Measurements from ENCODE around the gene DPP3. TPM values are rescaled to one million over a fixed set of nuclear protein-coding genes. Genes with fewer than 3 reads are reported as not detected.
A peak's percentile ranks its signal among the peaks of the same experiment; 100 is the strongest.
"Not testable (repeated sequence)": the region's sequence is repeated elsewhere in the genome, so short reads cannot be mapped to it uniquely, and the experiment has no call there.

The DPP3 gene
- total RNA-seq, 2 experiments from 2014 or later = 87.1 to 91.9 TPM

DNA sequence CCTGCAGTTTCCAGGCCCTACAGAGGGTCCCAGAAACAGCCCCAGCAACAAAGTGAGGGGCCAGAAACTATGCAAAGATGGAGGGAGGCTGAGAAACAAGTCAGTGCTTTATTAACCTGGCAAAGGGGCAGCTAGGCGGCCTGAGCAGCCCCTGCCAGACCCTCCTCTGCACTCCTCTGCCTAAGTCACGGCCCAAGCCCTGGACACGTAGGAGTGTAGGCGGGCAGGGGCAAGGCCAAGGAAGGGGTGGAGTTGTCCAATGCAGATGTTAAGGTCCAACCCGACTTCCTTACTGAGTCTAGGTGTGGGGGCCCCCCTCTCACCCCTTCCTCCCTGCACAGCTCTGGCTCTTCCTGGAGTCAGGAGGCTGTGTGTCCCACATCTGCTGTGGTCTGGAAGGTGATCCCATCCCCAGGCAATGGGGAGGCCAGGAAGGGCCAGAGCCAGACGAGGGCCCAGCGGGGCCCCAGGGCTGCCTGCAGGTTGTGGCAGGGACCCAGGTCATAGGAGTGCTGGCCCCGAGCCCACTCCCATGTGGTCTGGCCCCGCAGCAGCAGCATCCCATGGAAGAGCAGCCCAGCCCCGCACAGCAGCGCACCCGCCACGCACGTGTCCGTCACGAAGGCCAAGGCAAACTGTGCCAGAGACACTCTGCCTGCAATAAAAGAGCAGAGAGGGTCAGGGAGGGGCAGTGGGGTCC lies 59.1 kb downstream of the DPP3 start:
- H3K36me3 Mint-ChIP-seq (ENCODE audit: low read depth) = peaks cover 8% of the 10 kb centered on the region
- ATAC-seq = no peak
- no peak overlapping the region for H3K4me3 Mint-ChIP-seq
- ChIA-PET CTCF (interaction anchor here (0.8 kb wide), 1 partner anchor 122 kb away, joined by 3 read pairs; no protein-coding TSS in a partner anchor), POLR2A (no interaction called here)
- peaks cover 10% of the 10 kb centered on the region for H3K4me1 Mint-ChIP-seq
- H3K9me3 Mint-ChIP-seq (ENCODE audit: low read depth) = no peaks in the 10 kb centered on the region
- no peak for DNase-seq
- no peak overlapping the region for H3K27ac Mint-ChIP-seq
- intact Hi-C loops (cut with DNase I, micrococcal nuclease) = no loop called here
- H3K27me3 Mint-ChIP-seq = no peaks in the 10 kb centered on the region

DNA sequence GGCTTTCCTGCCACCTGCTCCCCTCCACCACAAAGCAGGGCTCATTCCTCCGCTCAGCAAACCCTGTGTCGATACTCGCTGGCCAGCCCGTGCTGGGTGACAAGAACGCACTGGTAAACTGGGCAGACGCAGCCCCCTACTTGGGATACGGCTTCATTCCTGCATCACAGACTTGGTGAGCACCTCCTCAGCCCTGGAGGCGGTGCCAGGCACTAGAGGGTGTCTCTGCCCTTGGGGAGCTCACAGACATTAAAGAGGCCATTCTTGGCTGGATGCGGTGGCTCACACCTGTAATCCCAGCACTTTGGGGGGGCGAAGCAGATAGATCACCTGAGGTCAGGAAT lies 59.6 kb downstream of the DPP3 start:
- no peak overlapping the region for H3K27ac Mint-ChIP-seq
- intact Hi-C loops (cut with DNase I, micrococcal nuclease) = no loop called here
- H3K4me1 Mint-ChIP-seq = peaks cover 12% of the 10 kb centered on the region
- no peak overlapping the region for H3K4me3 Mint-ChIP-seq
- ATAC-seq = no peak
- H3K27me3 Mint-ChIP-seq = no peaks in the 10 kb centered on the region
- no peak for DNase-seq
- peaks cover 8% of the 10 kb centered on the region for H3K36me3 Mint-ChIP-seq (ENCODE audit: low read depth)
- POLR2A ChIA-PET = interaction anchor here (0.7 kb wide), 1 partner anchor 120 kb away, joined by 6 read pairs; no protein-coding TSS in a partner anchor
- no peaks in the 10 kb centered on the region for H3K9me3 Mint-ChIP-seq (ENCODE audit: low read depth)
- CTCF ChIA-PET = no interaction called here

GRCh38 chr11:66540598-66540997 lies 60.4 kb downstream of the DPP3 start:
- H3K27ac Mint-ChIP-seq; H3K27me3 Mint-ChIP-seq; H3K9me3 Mint-ChIP-seq (ENCODE audit: low read depth); DNase-seq; ATAC-seq; intact Hi-C loops (cut with DNase I, micrococcal nuclease); H3K4me3 Mint-ChIP-seq; H3K36me3 Mint-ChIP-seq (ENCODE audit: low read depth): not testable (repeated sequence)
- POLR2A ChIA-PET = interaction anchor here (0.7 kb wide), 1 partner anchor 120 kb away, joined by 6 read pairs; no protein-coding TSS in a partner anchor
- CTCF ChIA-PET = interaction anchor here (0.9 kb wide), 1 partner anchor 123 kb away, joined by 3 read pairs; no protein-coding TSS in a partner anchor
- H3K4me1 Mint-ChIP-seq = peaks cover 15% of the 10 kb centered on the region

- no peak overlapping the region for H3K4me3 Mint-ChIP-seq
- no peaks in the 10 kb centered on the region for H3K9me3 Mint-ChIP-seq (ENCODE audit: low read depth)
- ATAC-seq (no peak), DNase-seq (no peak)
- peaks cover 20% of the 10 kb centered on the region for H3K4me1 Mint-ChIP-seq
- no peak overlapping the region for H3K27ac Mint-ChIP-seq
- POLR2A ChIA-PET = interaction anchor here (0.7 kb wide), 1 partner anchor 74 kb away, joined by 3 read pairs; the partner anchor contains the start of gene RBM14
- CTCF ChIA-PET = interaction anchor here (0.7 to 1.1 kb wide), 2 partner anchors 133 to 136 kb away, joined by 3 read pairs; no protein-coding TSS in a partner anchor
- no peaks in the 10 kb centered on the region for H3K27me3 Mint-ChIP-seq
- H3K36me3 Mint-ChIP-seq (ENCODE audit: low read depth) = peaks cover 4% of the 10 kb centered on the region
- intact Hi-C loops (cut with DNase I, micrococcal nuclease) = no loop called here
Observed at GRCh38 chr11:66541892-66542291, 61.7 kb downstream of the DPP3 start.

- DNase-seq (no peak), ATAC-seq (no peak)
- H3K9me3 Mint-ChIP-seq (ENCODE audit: low read depth) = no peaks in the 10 kb centered on the region
- H3K27me3 Mint-ChIP-seq = no peaks in the 10 kb centered on the region
- H3K4me3 Mint-ChIP-seq = no peak overlapping the region
- H3K36me3 Mint-ChIP-seq (ENCODE audit: low read depth) = peaks cover 4% of the 10 kb centered on the region
- intact Hi-C loops (cut with DNase I, micrococcal nuclease) = no loop called here
- peaks cover 20% of the 10 kb centered on the region for H3K4me1 Mint-ChIP-seq
- ChIA-PET POLR2A (interaction anchor here (0.7 kb wide), 1 partner anchor 74 kb away, joined by 3 read pairs; the partner anchor contains the start of gene RBM14), CTCF (interaction anchor here (0.6 to 1.1 kb wide), 2 partner anchors 133 to 152 kb away, joined by 3 read pairs; no protein-coding TSS in a partner anchor)
- no peak overlapping the region for H3K27ac Mint-ChIP-seq
Observed at GRCh38 chr11:66542362-66542761, 62.1 kb downstream of the DPP3 start.

- peak; percentile 24 for ATAC-seq
- Mint-ChIP-seq H3K4me1 (peaks cover 20% of the 10 kb centered on the region), H3K36me3 (ENCODE audit: low read depth) (peaks cover 4% of the 10 kb centered on the region), H3K9me3 (ENCODE audit: low read depth) (no peaks in the 10 kb centered on the region), H3K27me3 (peaks cover under 1% of the 10 kb centered on the region), H3K4me3 (peak overlapping the region; percentile 51), H3K27ac (peak overlapping the region; percentile 58)
- POLR2A ChIA-PET = no interaction called here
- peak; percentile 73 for DNase-seq
- intact Hi-C loops (cut with DNase I, micrococcal nuclease) = no loop called here
- CTCF ChIA-PET = interaction anchor here (0.6 to 1.1 kb wide), 4 partner anchors 33 to 477 kb away, joined by 3 to 4 read pairs (median 3); partner anchors contain the start of gene BBS1
Observed at GRCh38 chr11:66543263-66544107, 63.3 kb downstream of the DPP3 start.

DNA sequence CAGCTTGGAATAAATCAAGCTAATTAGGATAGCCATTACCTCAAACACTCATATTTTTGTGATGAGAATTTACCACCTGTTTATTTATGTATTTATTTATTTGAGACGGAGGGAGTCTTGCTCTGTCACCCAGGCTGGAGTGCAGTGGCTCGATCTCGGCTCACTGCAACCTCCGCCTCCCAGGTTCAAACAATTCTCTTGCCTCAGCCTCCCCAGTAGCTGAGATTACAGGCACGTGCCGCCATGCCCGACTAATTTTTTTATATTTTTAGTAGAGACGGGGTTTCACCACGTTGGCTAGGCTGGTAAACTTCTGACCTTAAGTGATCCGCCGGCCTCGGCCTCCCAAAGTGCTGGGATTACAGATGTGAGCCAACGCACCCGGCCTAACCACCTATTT lies 64.7 kb downstream of the DPP3 start:
- intact Hi-C loops (cut with DNase I, micrococcal nuclease); H3K27ac Mint-ChIP-seq; H3K36me3 Mint-ChIP-seq (ENCODE audit: low read depth); H3K9me3 Mint-ChIP-seq (ENCODE audit: low read depth); ATAC-seq; DNase-seq; H3K27me3 Mint-ChIP-seq: not testable (repeated sequence)
- ChIA-PET POLR2A (interaction anchor here (2.4 kb wide), 1 partner anchor 134 kb away, joined by 7 read pairs; no protein-coding TSS in a partner anchor), CTCF (interaction anchor here (0.6 to 1.2 kb wide), 4 partner anchors 8 to 134 kb away, joined by 3 read pairs; no protein-coding TSS in a partner anchor)
- peaks cover 20% of the 10 kb centered on the region for H3K4me1 Mint-ChIP-seq
- peak overlapping the region; percentile 76 for H3K4me3 Mint-ChIP-seq

GRCh38 chr11:66545701-66546367 lies 65.6 kb downstream of the DPP3 start, which contains the start of gene ZDHHC24:
TSS of gene ZDHHC24 (minus strand) at chr11:66546048. CDS start at chr11:66546003, 45 bp downstream.
- H3K4me3 Mint-ChIP-seq = peak within 1 kb of the TSS; percentile 76
- H3K27me3 Mint-ChIP-seq = peaks cover 5% of the 10 kb centered on the region
- ATAC-seq = peak; percentile 94
- peaks cover 4% of the 10 kb centered on the region for H3K36me3 Mint-ChIP-seq (ENCODE audit: low read depth)
- peaks cover 20% of the 10 kb centered on the region for H3K4me1 Mint-ChIP-seq
- intact Hi-C loops (cut with DNase I, micrococcal nuclease) = loop anchor here (1.0 to 2.0 kb wide), 15 partner anchors 33 to 573 kb away; partner anchors contain the start of genes RBM14 (in 2 of the 2), BBS1 (in 1 of the 2), CCDC87 (in 1 of the 2) and CCS (in 1 of the 2)
- ChIA-PET CTCF (interaction anchor here (0.6 to 1.5 kb wide), 13 partner anchors 9 to 1107 kb away, joined by 3 to 5 read pairs (median 3); partner anchors contain the start of genes CTSF, DPP3, RBM4 and RBM4B), POLR2A (interaction anchor here (0.6 to 2.4 kb wide), 5 partner anchors 92 to 133 kb away, joined by 3 to 7 read pairs (median 4); no protein-coding TSS in a partner anchor)
- no peaks in the 10 kb centered on the region for H3K9me3 Mint-ChIP-seq (ENCODE audit: low read depth)
- H3K27ac Mint-ChIP-seq = peak within 1 kb of the TSS; percentile 67
- peak; percentile 95 for DNase-seq

GRCh38 chr11:66546368-66546965 lies 66.2 kb downstream of the DPP3 start, which contains the start of gene ACTN3:
TSS of gene ACTN3 (plus strand) at chr11:66546903. CDS start at chr11:66546938, 35 bp downstream.
- DNase-seq = peak; percentile 37
- Mint-ChIP-seq H3K9me3 (ENCODE audit: low read depth) (no peaks in the 10 kb centered on the region), H3K4me1 (peaks cover 20% of the 10 kb centered on the region), H3K27ac (peak within 1 kb of the TSS; percentile 33), H3K36me3 (ENCODE audit: low read depth) (peaks cover 3% of the 10 kb centered on the region), H3K27me3 (peaks cover 5% of the 10 kb centered on the region), H3K4me3 (peak within 1 kb of the TSS; percentile 76)
- intact Hi-C loops (cut with DNase I, micrococcal nuclease) = loop anchor here (1.0 to 2.0 kb wide), 15 partner anchors 33 to 572 kb away; partner anchors contain the start of genes RBM14 (in 2 of the 2), BBS1 (in 1 of the 2), CCDC87 (in 1 of the 2) and CCS (in 1 of the 2)
- ChIA-PET CTCF (interaction anchor here (0.6 to 1.5 kb wide), 11 partner anchors 9 to 1106 kb away, joined by 3 to 5 read pairs (median 3); partner anchors contain the start of genes CTSF, DPP3, RBM4 and RBM4B), POLR2A (interaction anchor here (0.6 to 2.4 kb wide), 4 partner anchors 91 to 132 kb away, joined by 3 to 7 read pairs (median 4); no protein-coding TSS in a partner anchor)
- peak; percentile 0 for ATAC-seq
